Measurements from ENCODE around the gene CYTH1. TPM values are rescaled to one million over a fixed set of nuclear protein-coding genes. Genes with fewer than 3 reads are reported as not detected.

Gene CYTH1
- total and polyA plus RNA-seq, 2 donors (not counting 1 experiment from before 2014, with no cell fraction given), result 255 to 353 TPM

DNA sequence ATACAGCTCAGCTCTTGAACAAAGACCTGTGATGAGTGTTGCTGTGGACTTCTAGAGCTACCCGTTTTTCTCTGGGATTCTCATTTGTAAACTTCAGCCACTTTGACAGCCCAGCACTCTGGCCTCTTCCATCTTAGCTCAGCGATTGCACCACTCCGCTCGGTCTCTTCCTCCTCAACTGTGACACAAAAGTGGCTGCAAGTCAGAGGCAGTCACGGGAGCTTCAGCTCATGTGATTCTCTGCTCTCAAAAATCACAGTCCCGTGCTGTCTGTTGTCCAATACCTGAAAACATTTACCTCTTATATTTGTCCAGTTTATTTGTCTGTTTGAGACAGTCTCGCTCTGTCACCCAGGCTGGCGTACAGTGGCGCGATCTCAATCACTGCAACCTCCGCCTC lies 129.2 kb downstream of the CYTH1 start:
- Histone ChIP-seq H3K9me3 (ENCODE audit: control extremely low read depth in 1 of 3, control insufficient read depth in 2 of 3, insufficient read depth in 1 of 3, low read length in 2 of 3) (peaks cover 0 to 12% (median 6%) of the 10 kb centered on the region in 3 donors), H4K20me1 (ENCODE audit: control insufficient read depth, insufficient read depth, low read length, poor library complexity, severe bottlenecking) (no peaks in the 10 kb centered on the region), H3K79me2 (ENCODE audit: control insufficient read depth, insufficient read depth, low read length) (no peaks in the 10 kb centered on the region), H3K27me3 (replicated peaks in 1 of 4; ENCODE audit: control extremely low read depth in 1 of 4, control insufficient read depth in 3 of 4, insufficient read depth in 4 of 4, low read length in 3 of 4) (no peaks in the 10 kb centered on the region), H2AFZ (ENCODE audit: insufficient read depth, low read depth, low read length, poor library complexity, severe bottlenecking) (no peak overlapping the region), H3K9ac (ENCODE audit: low read length) (no peak overlapping the region), H3K27ac (ENCODE audit: low read length in 2 of 2) (no peak overlapping the region), H3K4me2 (replicated peaks; ENCODE audit: low read depth, low read length, poor library complexity, severe bottlenecking) (no peak overlapping the region), H3K4me1 (ENCODE audit: control insufficient read depth in 2 of 2, insufficient read depth in 2 of 2, low read length in 2 of 2) (no peaks in the 10 kb centered on the region), H3K4me3 (ENCODE audit: control extremely low read depth in 1 of 5, extremely low read depth in 1 of 5, insufficient read depth in 1 of 5, low read depth in 2 of 5, low read length in 4 of 5) (no peak overlapping the region), H3K36me3 (replicated peaks in 1 of 2; ENCODE audit: control extremely low read depth in 1 of 2, control insufficient read depth in 1 of 2, extremely low read depth in 1 of 2, insufficient read depth in 2 of 2, low read length in 1 of 2) (no peaks in the 10 kb centered on the region)
- Mint-ChIP-seq H3K4me3 (no peak overlapping the region), H3K27ac (no peak overlapping the region), H3K4me1 (no peaks in the 10 kb centered on the region), H3K9me3 (ENCODE audit: insufficient read depth) (no peaks in the 10 kb centered on the region), H3K27me3 (no peaks in the 10 kb centered on the region)
- ATAC-seq (ENCODE audit: low read depth) (no peak), DNase-seq (no peak)
- TF ChIP-seq, protein P1, sequence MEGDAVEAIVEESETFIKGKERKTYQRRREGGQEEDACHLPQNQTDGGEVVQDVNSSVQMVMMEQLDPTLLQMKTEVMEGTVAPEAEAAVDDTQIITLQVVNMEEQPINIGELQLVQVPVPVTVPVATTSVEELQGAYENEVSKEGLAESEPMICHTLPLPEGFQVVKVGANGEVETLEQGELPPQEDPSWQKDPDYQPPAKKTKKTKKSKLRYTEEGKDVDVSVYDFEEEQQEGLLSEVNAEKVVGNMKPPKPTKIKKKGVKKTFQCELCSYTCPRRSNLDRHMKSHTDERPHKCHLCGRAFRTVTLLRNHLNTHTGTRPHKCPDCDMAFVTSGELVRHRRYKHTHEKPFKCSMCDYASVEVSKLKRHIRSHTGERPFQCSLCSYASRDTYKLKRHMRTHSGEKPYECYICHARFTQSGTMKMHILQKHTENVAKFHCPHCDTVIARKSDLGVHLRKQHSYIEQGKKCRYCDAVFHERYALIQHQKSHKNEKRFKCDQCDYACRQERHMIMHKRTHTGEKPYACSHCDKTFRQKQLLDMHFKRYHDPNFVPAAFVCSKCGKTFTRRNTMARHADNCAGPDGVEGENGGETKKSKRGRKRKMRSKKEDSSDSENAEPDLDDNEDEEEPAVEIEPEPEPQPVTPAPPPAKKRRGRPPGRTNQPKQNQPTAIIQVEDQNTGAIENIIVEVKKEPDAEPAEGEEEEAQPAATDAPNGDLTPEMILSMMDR (IDR thresholded peaks at IDR 0.05), result no peak
- no peak for TF ChIP-seq EZH2 (IDR thresholded peaks at IDR 0.05; ENCODE audit: borderline replicate concordance, insufficient read depth, low read depth, low read length, poor library complexity, severe bottlenecking)
- ChIA-PET CTCF (no interaction called here), POLR2A (no interaction called here)
- 79% methylated on average over 6 of the region's 11 CpGs for WGBS (ENCODE audit: insufficient coverage)
- intact Hi-C loops (cut with micrococcal nuclease), result no loop called here

DNA sequence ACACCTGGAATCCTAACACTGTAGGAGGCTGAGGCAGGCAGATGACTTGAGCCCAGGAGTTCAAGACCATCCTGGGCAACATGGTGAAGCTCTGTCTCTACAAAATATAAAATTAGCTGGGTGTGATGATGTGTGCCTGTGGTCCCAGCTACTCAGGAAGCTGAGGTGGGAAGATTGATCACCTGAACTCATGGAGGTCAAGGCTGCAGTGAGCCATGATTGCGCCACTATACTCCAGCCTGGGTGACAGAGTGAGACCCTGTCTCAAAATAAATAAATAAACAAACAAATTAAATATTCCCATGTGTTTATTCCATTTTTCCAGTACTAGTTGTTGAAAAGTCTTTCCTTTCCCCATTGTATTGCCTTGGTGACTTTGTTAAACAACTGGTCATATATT lies 130.0 kb downstream of the CYTH1 start:
- no peak for ATAC-seq (ENCODE audit: low read depth)
- WGBS (ENCODE audit: insufficient coverage), result no CpG with 5 or more reads among the region's 1 CpG
- Histone ChIP-seq H3K36me3 (replicated peaks in 1 of 2; ENCODE audit: control extremely low read depth in 1 of 2, control insufficient read depth in 1 of 2, extremely low read depth in 1 of 2, insufficient read depth in 2 of 2, low read length in 1 of 2) (no peaks in the 10 kb centered on the region), H3K9ac (ENCODE audit: low read length) (no peak overlapping the region), H3K4me2 (replicated peaks; ENCODE audit: low read depth, low read length, poor library complexity, severe bottlenecking) (no peak overlapping the region), H3K79me2 (ENCODE audit: control insufficient read depth, insufficient read depth, low read length) (no peaks in the 10 kb centered on the region), H3K27ac (ENCODE audit: low read length in 2 of 2) (no peak overlapping the region), H3K4me3 (ENCODE audit: control extremely low read depth in 1 of 5, extremely low read depth in 1 of 5, insufficient read depth in 1 of 5, low read depth in 2 of 5, low read length in 4 of 5) (no peak overlapping the region), H3K4me1 (ENCODE audit: control insufficient read depth in 2 of 2, insufficient read depth in 2 of 2, low read length in 2 of 2) (no peaks in the 10 kb centered on the region), H4K20me1 (ENCODE audit: control insufficient read depth, insufficient read depth, low read length, poor library complexity, severe bottlenecking) (no peaks in the 10 kb centered on the region), H3K27me3 (replicated peaks in 1 of 4; ENCODE audit: control extremely low read depth in 1 of 4, control insufficient read depth in 3 of 4, insufficient read depth in 4 of 4, low read length in 3 of 4) (no peaks in the 10 kb centered on the region), H2AFZ (ENCODE audit: insufficient read depth, low read depth, low read length, poor library complexity, severe bottlenecking) (no peak overlapping the region), H3K9me3 (ENCODE audit: control extremely low read depth in 1 of 3, control insufficient read depth in 2 of 3, insufficient read depth in 1 of 3, low read length in 2 of 3) (peaks cover 0 to 18% (median 9%) of the 10 kb centered on the region in 3 donors)
- intact Hi-C loops (cut with micrococcal nuclease), result no loop called here
- no peaks in the 10 kb centered on the region for H3K27me3 Mint-ChIP-seq
- POLR2A ChIA-PET, result no interaction called here
- TF ChIP-seq, protein P1 (IDR thresholded peaks at IDR 0.05), result no peak
- H3K27ac Mint-ChIP-seq, result no peak overlapping the region
- H3K9me3 Mint-ChIP-seq (ENCODE audit: insufficient read depth), result no peaks in the 10 kb centered on the region
- no peak overlapping the region for H3K4me3 Mint-ChIP-seq
- DNase-seq, result no peak
- peaks cover 2% of the 10 kb centered on the region for H3K4me1 Mint-ChIP-seq
- CTCF ChIA-PET, result no interaction called here

All from B cell (primary cell).